Measurements from ENCODE around the gene OR6Q1.

DNA sequence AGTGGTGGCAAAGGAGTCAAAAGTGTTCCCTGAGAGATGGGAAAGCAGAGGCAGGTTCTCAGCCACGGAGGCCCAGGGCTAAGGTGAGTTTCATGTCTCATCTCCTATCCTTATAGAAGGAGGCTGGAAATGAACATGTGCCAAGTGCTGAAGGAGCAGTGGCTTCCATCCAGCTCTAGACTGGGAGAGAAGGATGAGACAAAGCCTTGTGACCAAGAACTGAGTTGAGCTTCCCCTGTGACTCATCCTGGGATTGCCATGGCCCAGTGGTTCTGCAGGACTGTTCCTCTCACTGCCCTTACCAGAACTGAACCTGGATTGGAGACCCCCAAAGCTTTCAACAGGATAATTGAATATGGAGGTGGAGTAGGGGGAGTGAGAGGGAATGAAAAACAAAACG lies 23.8 kb upstream of the OR6Q1 start:
- no peak for TF ChIP-seq TCF12 (IDR thresholded peaks at IDR 0.05; ENCODE audit: low read depth)
- TF ChIP-seq RAD21 (IDR thresholded peaks at IDR 0.05; ENCODE audit: low read depth): no peak
- no peak for TF ChIP-seq YY1 (IDR thresholded peaks at IDR 0.05; ENCODE audit: low read depth)
- TF ChIP-seq, protein P1, sequence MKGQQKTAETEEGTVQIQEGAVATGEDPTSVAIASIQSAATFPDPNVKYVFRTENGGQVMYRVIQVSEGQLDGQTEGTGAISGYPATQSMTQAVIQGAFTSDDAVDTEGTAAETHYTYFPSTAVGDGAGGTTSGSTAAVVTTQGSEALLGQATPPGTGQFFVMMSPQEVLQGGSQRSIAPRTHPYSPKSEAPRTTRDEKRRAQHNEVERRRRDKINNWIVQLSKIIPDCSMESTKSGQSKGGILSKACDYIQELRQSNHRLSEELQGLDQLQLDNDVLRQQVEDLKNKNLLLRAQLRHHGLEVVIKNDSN (IDR thresholded peaks at IDR 0.05): no peak
- TF ChIP-seq EP300 (IDR thresholded peaks at IDR 0.05; ENCODE audit: borderline replicate concordance): no peak
- TF ChIP-seq CEBPB (IDR thresholded peaks at IDR 0.05): no peak
- TF ChIP-seq, protein P2, sequence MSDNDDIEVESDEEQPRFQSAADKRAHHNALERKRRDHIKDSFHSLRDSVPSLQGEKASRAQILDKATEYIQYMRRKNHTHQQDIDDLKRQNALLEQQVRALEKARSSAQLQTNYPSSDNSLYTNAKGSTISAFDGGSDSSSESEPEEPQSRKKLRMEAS (IDR thresholded peaks at IDR 0.05): no peak
- TF ChIP-seq TAF1 (IDR thresholded peaks at IDR 0.05; ENCODE audit: low read depth): no peak
- TF ChIP-seq ZBTB7A (IDR thresholded peaks at IDR 0.05; ENCODE audit: low read depth): no peak
- no peak for TF ChIP-seq NFIC (IDR thresholded peaks at IDR 0.05)
- TF ChIP-seq FOXM1 (IDR thresholded peaks at IDR 0.05; ENCODE audit: borderline replicate concordance, low read depth): no peak
- TF ChIP-seq CREB1 (IDR thresholded peaks at IDR 0.05; ENCODE audit: low read depth): no peak
- TF ChIP-seq, protein P3, sequence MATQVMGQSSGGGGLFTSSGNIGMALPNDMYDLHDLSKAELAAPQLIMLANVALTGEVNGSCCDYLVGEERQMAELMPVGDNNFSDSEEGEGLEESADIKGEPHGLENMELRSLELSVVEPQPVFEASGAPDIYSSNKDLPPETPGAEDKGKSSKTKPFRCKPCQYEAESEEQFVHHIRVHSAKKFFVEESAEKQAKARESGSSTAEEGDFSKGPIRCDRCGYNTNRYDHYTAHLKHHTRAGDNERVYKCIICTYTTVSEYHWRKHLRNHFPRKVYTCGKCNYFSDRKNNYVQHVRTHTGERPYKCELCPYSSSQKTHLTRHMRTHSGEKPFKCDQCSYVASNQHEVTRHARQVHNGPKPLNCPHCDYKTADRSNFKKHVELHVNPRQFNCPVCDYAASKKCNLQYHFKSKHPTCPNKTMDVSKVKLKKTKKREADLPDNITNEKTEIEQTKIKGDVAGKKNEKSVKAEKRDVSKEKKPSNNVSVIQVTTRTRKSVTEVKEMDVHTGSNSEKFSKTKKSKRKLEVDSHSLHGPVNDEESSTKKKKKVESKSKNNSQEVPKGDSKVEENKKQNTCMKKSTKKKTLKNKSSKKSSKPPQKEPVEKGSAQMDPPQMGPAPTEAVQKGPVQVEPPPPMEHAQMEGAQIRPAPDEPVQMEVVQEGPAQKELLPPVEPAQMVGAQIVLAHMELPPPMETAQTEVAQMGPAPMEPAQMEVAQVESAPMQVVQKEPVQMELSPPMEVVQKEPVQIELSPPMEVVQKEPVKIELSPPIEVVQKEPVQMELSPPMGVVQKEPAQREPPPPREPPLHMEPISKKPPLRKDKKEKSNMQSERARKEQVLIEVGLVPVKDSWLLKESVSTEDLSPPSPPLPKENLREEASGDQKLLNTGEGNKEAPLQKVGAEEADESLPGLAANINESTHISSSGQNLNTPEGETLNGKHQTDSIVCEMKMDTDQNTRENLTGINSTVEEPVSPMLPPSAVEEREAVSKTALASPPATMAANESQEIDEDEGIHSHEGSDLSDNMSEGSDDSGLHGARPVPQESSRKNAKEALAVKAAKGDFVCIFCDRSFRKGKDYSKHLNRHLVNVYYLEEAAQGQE (IDR thresholded peaks at IDR 0.05; ENCODE audit: low read depth): no peak

All from Ishikawa (cell line).